HEK293 (cell line): Measurements from ENCODE around the gene ADRA2C.

ENCODE experiments used
- KLF1 ChIP-seq: fragments of 450-650 bp; formaldehyde crosslinking; IDR thresholded peaks from 2 replicates; pipeline ENCODE4 v1.5.1; 2016; ENCODE audit warnings: missing biosample characterization, missing genetic modification characterization
- KLF7 ChIP-seq: fragments of 450-650 bp; formaldehyde crosslinking; IDR thresholded peaks from 2 replicates; pipeline ENCODE4 v1.5.1; 2016; ENCODE audit warnings: missing biosample characterization, missing genetic modification characterization, borderline replicate concordance
- SALL2 ChIP-seq: fragments of 450-650 bp; formaldehyde crosslinking; IDR thresholded peaks from 2 replicates; pipeline ENCODE4 v1.5.0; 2017; ENCODE audit warnings: missing biosample characterization, mild to moderate bottlenecking, missing genetic modification characterization, borderline replicate concordance
- TCF7L2 ChIP-seq: IDR thresholded peaks from 2 replicates; pipeline ENCODE4 v1.6.1; 2011; ENCODE audit warnings: low read depth, mild to moderate bottlenecking, inconsistent platforms, low read length, moderate library complexity, borderline replicate concordance
- YY1 ChIP-seq: fragments of 450-650 bp; formaldehyde crosslinking; IDR thresholded peaks from 2 replicates; pipeline ENCODE4 v1.5.1; 2018; ENCODE audit warnings: missing biosample characterization, missing genetic modification characterization
- ZBTB17 ChIP-seq: fragments of 450-650 bp; formaldehyde crosslinking; IDR thresholded peaks from 2 replicates; pipeline ENCODE4 v1.5.1; 2016; ENCODE audit warnings: missing biosample characterization, missing genetic modification characterization
- ZNF423 ChIP-seq: fragments of 450-650 bp; formaldehyde crosslinking; IDR thresholded peaks from 2 replicates; pipeline ENCODE4 v1.5.1; 2016; ENCODE audit warnings: missing biosample characterization, missing genetic modification characterization
- ZNF785 ChIP-seq: fragments of 450-650 bp; formaldehyde crosslinking; IDR thresholded peaks from 2 replicates; pipeline ENCODE4 v1.5.1; 2016; ENCODE audit warnings: missing biosample characterization, missing genetic modification characterization
- TF ChIP-seq, protein P1 (sequence below): fragments of 450-650 bp; formaldehyde crosslinking; IDR thresholded peaks from 2 replicates; pipeline ENCODE4 v1.5.1; 2016; ENCODE audit warnings: missing biosample characterization, missing genetic modification characterization
- TF ChIP-seq, protein P2 (sequence below): fragments of 450-650 bp; formaldehyde crosslinking; IDR thresholded peaks from 2 replicates; pipeline ENCODE4 v1.5.1; 2016; ENCODE audit warnings: missing biosample characterization, missing genetic modification characterization
- TF ChIP-seq, protein P3 (sequence below): fragments of 450-650 bp; formaldehyde crosslinking; IDR thresholded peaks from 2 replicates; pipeline ENCODE4 v1.5.1; 2016; ENCODE audit warnings: missing biosample characterization, missing genetic modification characterization, low read depth

DNA sequence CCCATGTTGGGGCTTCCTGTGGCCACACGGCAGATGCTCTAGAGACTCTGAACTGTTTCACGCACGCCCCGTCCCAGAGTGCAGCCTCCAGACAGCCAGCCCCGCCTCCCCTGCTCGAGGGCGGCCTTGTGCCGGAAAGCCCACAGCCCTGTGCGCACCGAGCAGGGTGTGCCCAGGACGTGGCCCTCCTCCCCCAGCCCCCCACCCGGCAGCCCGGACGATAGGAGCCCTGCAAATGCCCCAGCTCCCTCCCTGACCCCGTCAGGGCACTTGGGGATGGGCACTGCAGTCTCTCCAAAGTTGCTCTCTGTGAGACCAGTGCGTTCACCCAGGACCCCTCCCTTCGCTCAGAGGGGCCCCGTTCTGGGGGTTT, 37.3 kb downstream of the ADRA2C start:
- TF ChIP-seq KLF1 (tag by site-specific recombination): no peak
- TF ChIP-seq, protein P1, sequence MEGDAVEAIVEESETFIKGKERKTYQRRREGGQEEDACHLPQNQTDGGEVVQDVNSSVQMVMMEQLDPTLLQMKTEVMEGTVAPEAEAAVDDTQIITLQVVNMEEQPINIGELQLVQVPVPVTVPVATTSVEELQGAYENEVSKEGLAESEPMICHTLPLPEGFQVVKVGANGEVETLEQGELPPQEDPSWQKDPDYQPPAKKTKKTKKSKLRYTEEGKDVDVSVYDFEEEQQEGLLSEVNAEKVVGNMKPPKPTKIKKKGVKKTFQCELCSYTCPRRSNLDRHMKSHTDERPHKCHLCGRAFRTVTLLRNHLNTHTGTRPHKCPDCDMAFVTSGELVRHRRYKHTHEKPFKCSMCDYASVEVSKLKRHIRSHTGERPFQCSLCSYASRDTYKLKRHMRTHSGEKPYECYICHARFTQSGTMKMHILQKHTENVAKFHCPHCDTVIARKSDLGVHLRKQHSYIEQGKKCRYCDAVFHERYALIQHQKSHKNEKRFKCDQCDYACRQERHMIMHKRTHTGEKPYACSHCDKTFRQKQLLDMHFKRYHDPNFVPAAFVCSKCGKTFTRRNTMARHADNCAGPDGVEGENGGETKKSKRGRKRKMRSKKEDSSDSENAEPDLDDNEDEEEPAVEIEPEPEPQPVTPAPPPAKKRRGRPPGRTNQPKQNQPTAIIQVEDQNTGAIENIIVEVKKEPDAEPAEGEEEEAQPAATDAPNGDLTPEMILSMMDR (tag by site-specific recombination): no peak
- TF ChIP-seq, protein P2, sequence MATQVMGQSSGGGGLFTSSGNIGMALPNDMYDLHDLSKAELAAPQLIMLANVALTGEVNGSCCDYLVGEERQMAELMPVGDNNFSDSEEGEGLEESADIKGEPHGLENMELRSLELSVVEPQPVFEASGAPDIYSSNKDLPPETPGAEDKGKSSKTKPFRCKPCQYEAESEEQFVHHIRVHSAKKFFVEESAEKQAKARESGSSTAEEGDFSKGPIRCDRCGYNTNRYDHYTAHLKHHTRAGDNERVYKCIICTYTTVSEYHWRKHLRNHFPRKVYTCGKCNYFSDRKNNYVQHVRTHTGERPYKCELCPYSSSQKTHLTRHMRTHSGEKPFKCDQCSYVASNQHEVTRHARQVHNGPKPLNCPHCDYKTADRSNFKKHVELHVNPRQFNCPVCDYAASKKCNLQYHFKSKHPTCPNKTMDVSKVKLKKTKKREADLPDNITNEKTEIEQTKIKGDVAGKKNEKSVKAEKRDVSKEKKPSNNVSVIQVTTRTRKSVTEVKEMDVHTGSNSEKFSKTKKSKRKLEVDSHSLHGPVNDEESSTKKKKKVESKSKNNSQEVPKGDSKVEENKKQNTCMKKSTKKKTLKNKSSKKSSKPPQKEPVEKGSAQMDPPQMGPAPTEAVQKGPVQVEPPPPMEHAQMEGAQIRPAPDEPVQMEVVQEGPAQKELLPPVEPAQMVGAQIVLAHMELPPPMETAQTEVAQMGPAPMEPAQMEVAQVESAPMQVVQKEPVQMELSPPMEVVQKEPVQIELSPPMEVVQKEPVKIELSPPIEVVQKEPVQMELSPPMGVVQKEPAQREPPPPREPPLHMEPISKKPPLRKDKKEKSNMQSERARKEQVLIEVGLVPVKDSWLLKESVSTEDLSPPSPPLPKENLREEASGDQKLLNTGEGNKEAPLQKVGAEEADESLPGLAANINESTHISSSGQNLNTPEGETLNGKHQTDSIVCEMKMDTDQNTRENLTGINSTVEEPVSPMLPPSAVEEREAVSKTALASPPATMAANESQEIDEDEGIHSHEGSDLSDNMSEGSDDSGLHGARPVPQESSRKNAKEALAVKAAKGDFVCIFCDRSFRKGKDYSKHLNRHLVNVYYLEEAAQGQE (tag by site-specific recombination): no peak
- TF ChIP-seq ZNF785: no peak
- TF ChIP-seq, protein P3, sequence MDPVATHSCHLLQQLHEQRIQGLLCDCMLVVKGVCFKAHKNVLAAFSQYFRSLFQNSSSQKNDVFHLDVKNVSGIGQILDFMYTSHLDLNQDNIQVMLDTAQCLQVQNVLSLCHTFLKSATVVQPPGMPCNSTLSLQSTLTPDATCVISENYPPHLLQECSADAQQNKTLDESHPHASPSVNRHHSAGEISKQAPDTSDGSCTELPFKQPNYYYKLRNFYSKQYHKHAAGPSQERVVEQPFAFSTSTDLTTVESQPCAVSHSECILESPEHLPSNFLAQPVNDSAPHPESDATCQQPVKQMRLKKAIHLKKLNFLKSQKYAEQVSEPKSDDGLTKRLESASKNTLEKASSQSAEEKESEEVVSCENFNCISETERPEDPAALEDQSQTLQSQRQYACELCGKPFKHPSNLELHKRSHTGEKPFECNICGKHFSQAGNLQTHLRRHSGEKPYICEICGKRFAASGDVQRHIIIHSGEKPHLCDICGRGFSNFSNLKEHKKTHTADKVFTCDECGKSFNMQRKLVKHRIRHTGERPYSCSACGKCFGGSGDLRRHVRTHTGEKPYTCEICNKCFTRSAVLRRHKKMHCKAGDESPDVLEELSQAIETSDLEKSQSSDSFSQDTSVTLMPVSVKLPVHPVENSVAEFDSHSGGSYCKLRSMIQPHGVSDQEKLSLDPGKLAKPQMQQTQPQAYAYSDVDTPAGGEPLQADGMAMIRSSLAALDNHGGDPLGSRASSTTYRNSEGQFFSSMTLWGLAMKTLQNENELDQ: no peak
- TF ChIP-seq ZBTB17 (tag by site-specific recombination): no peak
- TF ChIP-seq SALL2 (tag by site-specific recombination): no peak
- TF ChIP-seq ZNF423 (tag by site-specific recombination): no peak
- TF ChIP-seq KLF7 (tag by site-specific recombination): no peak
- no peak for TF ChIP-seq YY1 (tag by site-specific recombination)
- TF ChIP-seq TCF7L2: no peak
